CD4-positive, CD25-positive, alpha-beta regulatory T cell (primary cell): Measurements from ENCODE around the gene IRX6. TPM values are rescaled to one million over a fixed set of nuclear protein-coding genes. Genes with fewer than 3 reads are reported as not detected.

ENCODE experiments used
- ATAC-seq, 2 donors: fragments of 150-1000 bp; cut with Tn5 transposase; one replicate each; pipeline ENCODE4 v1.10.0; 2021; ENCODE audit warnings: low read depth in 2 of 2, moderate number of reproducible peaks in 2 of 2, moderate library complexity in 1 of 2
- DNase-seq, 3 donors: peaks; one replicate each; pipeline versions ENCODE4 v3.0.0 to v3.0.0-alpha.2; 2012 to 2022; ENCODE audit warnings: mixed read lengths in 1 of 3
- H3K27ac ChIP-seq: one replicate; pipeline ENCODE4 v1.7.0; 2013; ENCODE audit warnings: mild to moderate bottlenecking, low read length; ENCODE audit not compliant: insufficient read depth, poor library complexity, severe bottlenecking
- H3K27me3 ChIP-seq: one replicate; pipeline ENCODE4 v1.7.0; 2013; ENCODE audit warnings: low read length; ENCODE audit not compliant: control insufficient read depth, insufficient read depth
- H3K36me3 ChIP-seq: one replicate; pipeline ENCODE4 v1.7.0; 2013; ENCODE audit warnings: mild to moderate bottlenecking, low read length, moderate library complexity; ENCODE audit not compliant: control insufficient read depth, insufficient read depth
- H3K4me1 ChIP-seq: 2 replicates; pipeline ENCODE4 v1.7.0; 2013; ENCODE audit warnings: mild to moderate bottlenecking, low read length; ENCODE audit not compliant: insufficient read depth, control insufficient read depth, poor library complexity, severe bottlenecking
- H3K4me3 ChIP-seq: one replicate; pipeline ENCODE4 v1.7.0; 2013; ENCODE audit warnings: low read depth, mild to moderate bottlenecking, low read length, moderate library complexity
- H3K9me3 ChIP-seq, 2 experiments: 1 replicate in 1 of 2; 2 replicates in 1 of 2; pipeline ENCODE4 v1.7.0; 2013; ENCODE audit warnings: low read length in 2 of 2, mild to moderate bottlenecking in 1 of 2, moderate library complexity in 1 of 2; ENCODE audit not compliant: control insufficient read depth in 2 of 2
- H3K27ac Mint-ChIP-seq, 3 donors: one replicate each; pipeline ENCODE4 v1.8.0; 2020 to 2022; ENCODE audit warnings: mild to moderate bottlenecking in 3 of 3, mixed read lengths in 3 of 3, moderate library complexity in 2 of 3
- H3K27me3 Mint-ChIP-seq: one replicate; pipeline ENCODE4 v1.8.0; 2022; ENCODE audit warnings: mild to moderate bottlenecking, mixed read lengths
- H3K36me3 Mint-ChIP-seq: one replicate; pipeline ENCODE4 v1.8.0; 2020; ENCODE audit warnings: mixed read lengths
- H3K4me1 Mint-ChIP-seq, 4 donors: one replicate each; pipeline ENCODE4 v1.8.0; 2020 to 2022; ENCODE audit warnings: mixed read lengths in 4 of 4, mild to moderate bottlenecking in 1 of 4
- H3K4me3 Mint-ChIP-seq, 4 donors: one replicate each; pipeline ENCODE4 v1.8.0; 2020 to 2022; ENCODE audit warnings: mild to moderate bottlenecking in 4 of 4, mixed read lengths in 4 of 4, moderate library complexity in 3 of 4
- H3K9me3 Mint-ChIP-seq, 7 donors: one replicate each; pipeline ENCODE4 v1.8.0; 2020 to 2022; ENCODE audit warnings: mixed read lengths in 7 of 7, mild to moderate bottlenecking in 3 of 7, moderate library complexity in 2 of 7
- polyA plus RNA-seq, 4 donors: library from polyadenylated mRNA; unstranded; fragments of 300-500 nt; fragmentation: Illumina TruSeq; gene quantifications; one replicate each; pipeline ENCODE4 v1.2.3, GENCODE V29; 2021
- total RNA-seq: library from RNA; stranded (reverse); gene quantifications from one replicate; pipeline ENCODE4 v1.2.3, GENCODE V29; 2022

The IRX6 gene
- total and polyA plus RNA-seq, 5 donors from 2014 or later, result not detected

- no peak for DNase-seq
- Mint-ChIP-seq H3K36me3 (no peaks in the 10 kb centered on the region), H3K9me3 (peaks cover 0 to 7% (median 0%) of the 10 kb centered on the region in 7 donors), H3K27me3 (peaks cover 53% of the 10 kb centered on the region), H3K4me3 (no peak overlapping the region), H3K27ac (no peak overlapping the region), H3K4me1 (peaks cover 0 to 7% (median 0%) of the 10 kb centered on the region in 4 donors)
- Histone ChIP-seq H3K27ac (no peak overlapping the region), H3K4me3 (no peak overlapping the region), H3K9me3 (no peaks in the 10 kb centered on the region), H3K27me3 (peaks cover 14% of the 10 kb centered on the region), H3K36me3 (no peaks in the 10 kb centered on the region), H3K4me1 (no peaks in the 10 kb centered on the region)
- ATAC-seq, result no peak
Measured at GRCh38 chr16:55331648-55332185, 7.7 kb downstream of the IRX6 start.

- Histone ChIP-seq H3K36me3 (no peaks in the 10 kb centered on the region), H3K27ac (no peak overlapping the region), H3K4me3 (no peak overlapping the region), H3K4me1 (no peaks in the 10 kb centered on the region), H3K9me3 (no peaks in the 10 kb centered on the region), H3K27me3 (peaks cover 8% of the 10 kb centered on the region)
- H3K27ac Mint-ChIP-seq, result no peak overlapping the region
- H3K9me3 Mint-ChIP-seq, result peaks cover 0 to 9% (median 0%) of the 10 kb centered on the region in 7 donors
- ATAC-seq (no peak), DNase-seq (no peak)
- H3K27me3 Mint-ChIP-seq, result peaks cover 45% of the 10 kb centered on the region
- no peak overlapping the region for H3K4me3 Mint-ChIP-seq
- peaks cover 0 to 7% (median 0%) of the 10 kb centered on the region in 4 donors for H3K4me1 Mint-ChIP-seq
- H3K36me3 Mint-ChIP-seq, result no peaks in the 10 kb centered on the region
Measured at GRCh38 chr16:55333684-55334083, 9.7 kb downstream of the IRX6 start.

GRCh38 chr16:55338646-55339045 is 14.6 kb downstream of the IRX6 start:
- H3K27ac ChIP-seq, result no peak overlapping the region
- Mint-ChIP-seq H3K36me3 (no peaks in the 10 kb centered on the region), H3K4me3 (no peak overlapping the region), H3K27ac (no peak overlapping the region), H3K27me3 (peaks cover 9% of the 10 kb centered on the region), H3K4me1 (no peaks in the 10 kb centered on the region), H3K9me3 (peaks cover 0 to 4% (median 1%) of the 10 kb centered on the region in 7 donors)
- ATAC-seq (no peak), DNase-seq (no peak)
- no peaks in the 10 kb centered on the region for H3K36me3 ChIP-seq
- no peaks in the 10 kb centered on the region for H3K9me3 ChIP-seq
- H3K4me3 ChIP-seq, result no peak overlapping the region
- no peaks in the 10 kb centered on the region for H3K27me3 ChIP-seq
- H3K4me1 ChIP-seq, result no peaks in the 10 kb centered on the region

GRCh38 chr16:55340445-55340844 is 16.4 kb downstream of the IRX6 start:
- no peak overlapping the region for H3K4me3 ChIP-seq
- no peak overlapping the region for H3K27ac ChIP-seq
- peaks cover 4% of the 10 kb centered on the region for H3K27me3 Mint-ChIP-seq
- DNase-seq, result no peak
- H3K4me1 Mint-ChIP-seq, result no peaks in the 10 kb centered on the region
- ATAC-seq, result no peak
- no peaks in the 10 kb centered on the region for H3K4me1 ChIP-seq
- no peaks in the 10 kb centered on the region for H3K36me3 ChIP-seq
- H3K27me3 ChIP-seq, result no peaks in the 10 kb centered on the region
- no peaks in the 10 kb centered on the region for H3K9me3 ChIP-seq
- peaks cover 0 to 4% (median 1%) of the 10 kb centered on the region in 7 donors for H3K9me3 Mint-ChIP-seq
- H3K36me3 Mint-ChIP-seq, result no peaks in the 10 kb centered on the region
- H3K27ac Mint-ChIP-seq, result no peak overlapping the region
- H3K4me3 Mint-ChIP-seq, result no peak overlapping the region

GRCh38 chr16:55341681-55342080 is 17.7 kb downstream of the IRX6 start:
- H3K4me3 Mint-ChIP-seq, result no peak overlapping the region
- no peaks in the 10 kb centered on the region for H3K4me1 ChIP-seq
- H3K4me1 Mint-ChIP-seq, result no peaks in the 10 kb centered on the region
- DNase-seq (no peak), ATAC-seq (no peak)
- no peak overlapping the region for H3K27ac ChIP-seq
- H3K27ac Mint-ChIP-seq, result no peak overlapping the region
- peaks cover 0 to 4% (median 1%) of the 10 kb centered on the region in 7 donors for H3K9me3 Mint-ChIP-seq
- no peak overlapping the region for H3K4me3 ChIP-seq
- no peaks in the 10 kb centered on the region for H3K36me3 ChIP-seq
- no peaks in the 10 kb centered on the region for H3K27me3 ChIP-seq
- no peaks in the 10 kb centered on the region for H3K9me3 ChIP-seq
- H3K27me3 Mint-ChIP-seq, result peaks cover 4% of the 10 kb centered on the region
- no peaks in the 10 kb centered on the region for H3K36me3 Mint-ChIP-seq

GRCh38 chr16:55346475-55346874 is 22.5 kb downstream of the IRX6 start:
- no peaks in the 10 kb centered on the region for H3K27me3 ChIP-seq
- H3K4me1 Mint-ChIP-seq, result no peaks in the 10 kb centered on the region
- H3K36me3 ChIP-seq, result no peaks in the 10 kb centered on the region
- no peaks in the 10 kb centered on the region for H3K9me3 ChIP-seq
- no peak overlapping the region for H3K4me3 ChIP-seq
- H3K9me3 Mint-ChIP-seq, result peaks cover 0 to 1% (median 0%) of the 10 kb centered on the region in 7 donors
- H3K27ac Mint-ChIP-seq, result no peak overlapping the region
- no peaks in the 10 kb centered on the region for H3K36me3 Mint-ChIP-seq
- no peak overlapping the region for H3K27ac ChIP-seq
- DNase-seq (no peak), ATAC-seq (no peak)
- H3K27me3 Mint-ChIP-seq, result no peaks in the 10 kb centered on the region
- H3K4me3 Mint-ChIP-seq, result no peak overlapping the region
- no peaks in the 10 kb centered on the region for H3K4me1 ChIP-seq

- H3K4me1 Mint-ChIP-seq, result no peaks in the 10 kb centered on the region
- H3K27ac Mint-ChIP-seq, result peak overlapping the region in 1 of 3 donors; percentile 21
- Histone ChIP-seq H3K27me3 (no peaks in the 10 kb centered on the region), H3K27ac (no peak overlapping the region), H3K4me3 (no peak overlapping the region), H3K36me3 (no peaks in the 10 kb centered on the region), H3K4me1 (no peaks in the 10 kb centered on the region), H3K9me3 (no peaks in the 10 kb centered on the region)
- H3K4me3 Mint-ChIP-seq, result no peak overlapping the region
- no peaks in the 10 kb centered on the region for H3K27me3 Mint-ChIP-seq
- H3K9me3 Mint-ChIP-seq, result peaks cover 0 to 1% (median 0%) of the 10 kb centered on the region in 7 donors
- ATAC-seq (no peak), DNase-seq (no peak)
- H3K36me3 Mint-ChIP-seq, result no peaks in the 10 kb centered on the region
Measured at GRCh38 chr16:55349867-55350266, 25.9 kb downstream of the IRX6 start.

- Histone ChIP-seq H3K4me3 (no peak overlapping the region), H3K36me3 (no peaks in the 10 kb centered on the region), H3K27me3 (peaks cover 3% of the 10 kb centered on the region), H3K9me3 (no peaks in the 10 kb centered on the region), H3K4me1 (no peaks in the 10 kb centered on the region), H3K27ac (no peak overlapping the region)
- DNase-seq, result no peak
- Mint-ChIP-seq H3K27ac (no peak overlapping the region), H3K9me3 (peaks cover 0 to 1% (median 0%) of the 10 kb centered on the region in 7 donors), H3K36me3 (no peaks in the 10 kb centered on the region), H3K4me1 (no peaks in the 10 kb centered on the region), H3K4me3 (no peak overlapping the region), H3K27me3 (no peaks in the 10 kb centered on the region)
- ATAC-seq, result no peak
Measured at GRCh38 chr16:55350984-55351383, 27.0 kb downstream of the IRX6 start.
